Measurements from ENCODE around the gene PALS1. TPM values are rescaled to one million over a fixed set of nuclear protein-coding genes. Genes with fewer than 3 reads are reported as not detected.
A peak's percentile ranks its signal among the peaks of the same experiment; 100 is the strongest.

Gene PALS1
- total and polyA plus RNA-seq, 2 donors from 2014 or later, result 20.6 to 33.3 TPM

- no peaks in the 10 kb centered on the region for H3K4me1 ChIP-seq (ENCODE audit: control insufficient read depth in 2 of 3, insufficient read depth in 2 of 3, low read depth in 1 of 3, low read length in 3 of 3)
- intact Hi-C loops (cut with DNase I), result no loop called here
- H3K9ac ChIP-seq (ENCODE audit: low read length in 3 of 3), result no peak overlapping the region
- H3K4me3 ChIP-seq (ENCODE audit: low read length in 3 of 3), result peak overlapping the region in 1 of 3 donors; percentile 15
- H3K27ac ChIP-seq (ENCODE audit: low read depth in 2 of 2, low read length in 2 of 2), result no peak overlapping the region
- no peaks in the 10 kb centered on the region for H3K9me3 ChIP-seq (ENCODE audit: control insufficient read depth in 2 of 3, insufficient read depth in 1 of 3, low read length in 3 of 3)
- DNase-seq (no peak), FAIRE-seq (no peak)
- no peaks in the 10 kb centered on the region for H3K36me3 ChIP-seq (ENCODE audit: control insufficient read depth in 2 of 3, insufficient read depth in 3 of 3, low read length in 3 of 3)
- no peaks in the 10 kb centered on the region for H3K27me3 ChIP-seq (ENCODE audit: control insufficient read depth, insufficient read depth, low read length)
- TF ChIP-seq, protein P1, sequence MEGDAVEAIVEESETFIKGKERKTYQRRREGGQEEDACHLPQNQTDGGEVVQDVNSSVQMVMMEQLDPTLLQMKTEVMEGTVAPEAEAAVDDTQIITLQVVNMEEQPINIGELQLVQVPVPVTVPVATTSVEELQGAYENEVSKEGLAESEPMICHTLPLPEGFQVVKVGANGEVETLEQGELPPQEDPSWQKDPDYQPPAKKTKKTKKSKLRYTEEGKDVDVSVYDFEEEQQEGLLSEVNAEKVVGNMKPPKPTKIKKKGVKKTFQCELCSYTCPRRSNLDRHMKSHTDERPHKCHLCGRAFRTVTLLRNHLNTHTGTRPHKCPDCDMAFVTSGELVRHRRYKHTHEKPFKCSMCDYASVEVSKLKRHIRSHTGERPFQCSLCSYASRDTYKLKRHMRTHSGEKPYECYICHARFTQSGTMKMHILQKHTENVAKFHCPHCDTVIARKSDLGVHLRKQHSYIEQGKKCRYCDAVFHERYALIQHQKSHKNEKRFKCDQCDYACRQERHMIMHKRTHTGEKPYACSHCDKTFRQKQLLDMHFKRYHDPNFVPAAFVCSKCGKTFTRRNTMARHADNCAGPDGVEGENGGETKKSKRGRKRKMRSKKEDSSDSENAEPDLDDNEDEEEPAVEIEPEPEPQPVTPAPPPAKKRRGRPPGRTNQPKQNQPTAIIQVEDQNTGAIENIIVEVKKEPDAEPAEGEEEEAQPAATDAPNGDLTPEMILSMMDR (IDR thresholded peaks at IDR 0.05; ENCODE audit: borderline replicate concordance, extremely low read depth, insufficient read depth), result no peak
Observed at GRCh38 chr14:67228325-67228984, 12.8 kb upstream of the PALS1 start.

- Histone ChIP-seq H3K9me3 (ENCODE audit: control insufficient read depth in 2 of 3, insufficient read depth in 1 of 3, low read length in 3 of 3) (no peaks in the 10 kb centered on the region), H3K9ac (ENCODE audit: low read length in 3 of 3) (no peak overlapping the region), H3K4me3 (ENCODE audit: low read length in 3 of 3) (no peak overlapping the region), H3K36me3 (ENCODE audit: control insufficient read depth in 2 of 3, insufficient read depth in 3 of 3, low read length in 3 of 3) (no peaks in the 10 kb centered on the region), H3K27me3 (ENCODE audit: control insufficient read depth, insufficient read depth, low read length) (no peaks in the 10 kb centered on the region), H3K27ac (ENCODE audit: low read depth in 2 of 2, low read length in 2 of 2) (no peak overlapping the region), H3K4me1 (ENCODE audit: control insufficient read depth in 2 of 3, insufficient read depth in 2 of 3, low read depth in 1 of 3, low read length in 3 of 3) (no peaks in the 10 kb centered on the region)
- TF ChIP-seq, protein P1 (IDR thresholded peaks at IDR 0.05; ENCODE audit: borderline replicate concordance, extremely low read depth, insufficient read depth), result no peak
- intact Hi-C loops (cut with DNase I), result no loop called here
- FAIRE-seq (no peak), DNase-seq (peak in 1 of 5 donors; percentile 42)
Observed at GRCh38 chr14:67232066-67232465, 9.2 kb upstream of the PALS1 start.

DNA sequence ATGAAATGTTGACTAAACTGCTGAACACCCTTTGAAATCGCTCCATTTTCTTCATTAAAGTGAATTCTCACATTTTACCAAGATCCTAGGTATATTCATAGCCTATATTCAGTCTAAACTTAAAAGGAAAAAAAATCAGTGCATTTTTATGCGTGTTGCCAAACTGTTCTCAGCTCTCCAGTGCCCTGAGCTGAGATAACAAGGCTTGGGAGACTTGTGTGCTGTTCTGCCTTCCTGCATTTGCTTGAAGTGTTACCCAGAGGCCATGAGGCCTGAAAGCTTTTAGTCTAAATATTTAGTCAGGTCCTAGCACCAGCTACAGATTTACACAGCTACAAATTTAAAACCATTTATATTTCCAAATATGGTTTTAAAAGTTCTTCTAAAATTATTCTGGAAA is 8.6 kb upstream of the PALS1 start:
- TF ChIP-seq, protein P1 (IDR thresholded peaks at IDR 0.05; ENCODE audit: borderline replicate concordance, extremely low read depth, insufficient read depth), result no peak
- Histone ChIP-seq H3K9ac (ENCODE audit: low read length in 3 of 3) (no peak overlapping the region), H3K4me3 (ENCODE audit: low read length in 3 of 3) (no peak overlapping the region), H3K9me3 (ENCODE audit: control insufficient read depth in 2 of 3, insufficient read depth in 1 of 3, low read length in 3 of 3) (no peaks in the 10 kb centered on the region), H3K4me1 (ENCODE audit: control insufficient read depth in 2 of 3, insufficient read depth in 2 of 3, low read depth in 1 of 3, low read length in 3 of 3) (no peaks in the 10 kb centered on the region), H3K27me3 (ENCODE audit: control insufficient read depth, insufficient read depth, low read length) (no peaks in the 10 kb centered on the region), H3K36me3 (ENCODE audit: control insufficient read depth in 2 of 3, insufficient read depth in 3 of 3, low read length in 3 of 3) (no peaks in the 10 kb centered on the region), H3K27ac (ENCODE audit: low read depth in 2 of 2, low read length in 2 of 2) (no peak overlapping the region)
- FAIRE-seq, result no peak
- intact Hi-C loops (cut with DNase I), result no loop called here
- DNase-seq, result no peak

DNA sequence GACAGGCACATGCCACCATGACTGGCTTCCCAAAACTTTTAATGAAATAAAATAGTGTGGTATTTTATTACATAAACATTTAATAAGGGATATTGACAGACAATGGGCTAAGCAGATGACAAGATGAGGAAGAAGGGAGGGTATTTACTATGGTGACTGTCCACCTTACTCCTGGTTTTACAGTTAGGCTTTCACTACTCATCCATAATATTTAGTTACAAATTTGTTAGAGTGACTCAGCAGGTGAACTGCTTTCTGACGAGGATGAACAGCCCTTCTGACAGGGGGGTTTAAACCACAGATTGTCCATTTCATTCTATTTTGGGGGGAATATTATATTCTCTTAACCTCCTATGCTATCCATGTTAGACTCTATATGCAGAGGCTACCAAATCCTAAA is 3.6 kb upstream of the PALS1 start:
- no peak overlapping the region for H3K9ac ChIP-seq (ENCODE audit: low read length in 3 of 3)
- no peaks in the 10 kb centered on the region for H3K27me3 ChIP-seq (ENCODE audit: control insufficient read depth, insufficient read depth, low read length)
- no peaks in the 10 kb centered on the region for H3K9me3 ChIP-seq (ENCODE audit: control insufficient read depth in 2 of 3, insufficient read depth in 1 of 3, low read length in 3 of 3)
- peaks cover 0 to 5% (median 4%) of the 10 kb centered on the region in 3 donors for H3K4me1 ChIP-seq (ENCODE audit: control insufficient read depth in 2 of 3, insufficient read depth in 2 of 3, low read depth in 1 of 3, low read length in 3 of 3)
- no peak for DNase-seq
- TF ChIP-seq, protein P1 (IDR thresholded peaks at IDR 0.05; ENCODE audit: borderline replicate concordance, extremely low read depth, insufficient read depth), result no peak
- FAIRE-seq, result no peak
- H3K4me3 ChIP-seq (ENCODE audit: low read length in 3 of 3), result no peak overlapping the region
- no peaks in the 10 kb centered on the region for H3K36me3 ChIP-seq (ENCODE audit: control insufficient read depth in 2 of 3, insufficient read depth in 3 of 3, low read length in 3 of 3)
- H3K27ac ChIP-seq (ENCODE audit: low read depth in 2 of 2, low read length in 2 of 2), result no peak overlapping the region
- intact Hi-C loops (cut with DNase I), result no loop called here

All from kidney (tissue), 14 donors.